GM21367 (cell line): ENCODE data around the gene SLC22A23.

Experiments
- ATAC-seq: cut with Tn5 transposase; IDR thresholded peaks from one replicate; pipeline ENCODE4 v1.9.1; 2021; ENCODE audit not compliant: unreplicated experiment

The SLC22A23 gene

GRCh38 chr6:3322366-3322890, 134.4 kb downstream of the SLC22A23 start:
- no peak for ATAC-seq

GRCh38 chr6:3321875-3322274, 135.0 kb downstream of the SLC22A23 start:
- no peak for ATAC-seq

- ATAC-seq = no peak
Observed at GRCh38 chr6:3321042-3321441, 135.8 kb downstream of the SLC22A23 start.

- ATAC-seq = no peak
Observed at GRCh38 chr6:3320238-3320811, 136.5 kb downstream of the SLC22A23 start.

- no peak for ATAC-seq
Observed at GRCh38 chr6:3319610-3320200, 137.1 kb downstream of the SLC22A23 start.

GRCh38 chr6:3318821-3319540, 137.9 kb downstream of the SLC22A23 start:
- ATAC-seq = no peak

- no peak for ATAC-seq
Observed at GRCh38 chr6:3318226-3318625, 138.6 kb downstream of the SLC22A23 start.

GRCh38 chr6:3317741-3318211, 139.1 kb downstream of the SLC22A23 start:
- no peak for ATAC-seq

GRCh38 chr6:3316818-3317217, 140.0 kb downstream of the SLC22A23 start:
- no peak for ATAC-seq

- ATAC-seq = no peak
Observed at GRCh38 chr6:3316331-3316730, 140.5 kb downstream of the SLC22A23 start.

GRCh38 chr6:3315841-3316240, 141.0 kb downstream of the SLC22A23 start:
- no peak for ATAC-seq

- no peak for ATAC-seq
Observed at GRCh38 chr6:3314621-3315467, 142.0 kb downstream of the SLC22A23 start.

GRCh38 chr6:3314176-3314575, 142.7 kb downstream of the SLC22A23 start:
- ATAC-seq = no peak

- ATAC-seq = no peak
Observed at GRCh38 chr6:3312604-3313231, 144.1 kb downstream of the SLC22A23 start.

- ATAC-seq = no peak
Observed at GRCh38 chr6:3311826-3312225, 145.0 kb downstream of the SLC22A23 start.

- ATAC-seq = no peak
Observed at GRCh38 chr6:3310703-3311102, 146.1 kb downstream of the SLC22A23 start.

- no peak for ATAC-seq
Observed at GRCh38 chr6:3310051-3310448, 146.8 kb downstream of the SLC22A23 start.

- no peak for ATAC-seq
Observed at GRCh38 chr6:3309391-3310050, 147.3 kb downstream of the SLC22A23 start.

- ATAC-seq = no peak
Observed at GRCh38 chr6:3308106-3308505, 148.7 kb downstream of the SLC22A23 start.

GRCh38 chr6:3307436-3307835, 149.4 kb downstream of the SLC22A23 start:
- ATAC-seq = no peak
